K562 (cell line): Measurements from ENCODE around the gene CHRNG. TPM values are rescaled to one million over a fixed set of nuclear protein-coding genes. Genes with fewer than 3 reads are reported as not detected.

Experiments
- HNRNPL ChIP-seq: fragments of 200-400 bp; formaldehyde crosslinking; IDR thresholded peaks from 2 replicates; pipeline ENCODE4 v1.6.1; 2017; ENCODE audit warnings: low read depth, mild to moderate bottlenecking, low read length
- YY1 ChIP-seq, 3 experiments: IDR thresholded peaks; 2 replicates each; pipeline ENCODE4 v1.6.1; 2011; ENCODE audit warnings: low read length in 2 of 3, mild to moderate bottlenecking in 2 of 3, moderate library complexity in 2 of 3, borderline replicate concordance in 1 of 3, control low read depth in 1 of 3, low read depth in 1 of 3; ENCODE audit not compliant: insufficient read depth in 3 of 3, insufficient replicate concordance in 2 of 3, control insufficient read depth in 1 of 3, insufficient read length in 1 of 3; ENCODE audit errors: extremely low read depth in 1 of 3
- polyA plus RNA-seq, 8 experiments: library from polyadenylated mRNA; depleted of rRNA in 4 of 8; stranded (reverse) in 5 of 8; unstranded in 3 of 8; fragments of >200 nt; fragmentation: Nextera tagmentation in 2 of 8; fragmentation: Illumina TruSeq in 1 of 8; extraction: Ambion mirVana in 2 of 8; extraction: Trizol in 1 of 8; gene quantifications; 2 replicates each; pipeline versions ENCODE4 v1.2.1 to v1.2.3, GENCODE V29; 2011 to 2014; ENCODE audit warnings: inconsistent platforms in 1 of 8, missing spikeins in 1 of 8
- total RNA-seq, 7 experiments: library from RNA; depleted of rRNA in 6 of 7; stranded (reverse); fragments of >200 nt in 6 of 7; fragmentation: Illumina TruSeq in 2 of 7; extraction: Trizol in 2 of 7; gene quantifications; 2 replicates each; pipeline versions ENCODE4 v1.2.1 to v1.2.3, GENCODE V29; 2011 to 2021; ENCODE audit warnings: low replicate concordance in 1 of 7
- TF ChIP-seq, protein P1 (sequence below), 3 experiments: IDR thresholded peaks in 2 of 3; conservative IDR thresholded peaks in 1 of 3; 2 replicates each; pipeline ENCODE4 v1.5.1; 2011 to 2012; ENCODE audit warnings: low read length in 3 of 3, mild to moderate bottlenecking in 3 of 3, control low read depth in 2 of 3, improper control_type of control experiment in 1 of 3, inconsistent platforms in 1 of 3, low read depth in 1 of 3, mixed read lengths in 1 of 3, moderate library complexity in 1 of 3; ENCODE audit not compliant: insufficient read depth in 2 of 3
- TF ChIP-seq, protein P2 (sequence below), 2 experiments: fragments of 450-650 bp; formaldehyde crosslinking in 1 of 2; IDR thresholded peaks; 2 replicates each; pipeline versions ENCODE4 v1.4.0 to v1.6.1; 2014 to 2020; ENCODE audit warnings: mild to moderate bottlenecking in 2 of 2, borderline replicate concordance in 1 of 2, low read depth in 1 of 2

Gene CHRNG
- total and polyA plus RNA-seq, 9 of the 15 experiments (the other 6 are each of a cell fraction or from before 2014, with no cell fraction given), result not detected

DNA sequence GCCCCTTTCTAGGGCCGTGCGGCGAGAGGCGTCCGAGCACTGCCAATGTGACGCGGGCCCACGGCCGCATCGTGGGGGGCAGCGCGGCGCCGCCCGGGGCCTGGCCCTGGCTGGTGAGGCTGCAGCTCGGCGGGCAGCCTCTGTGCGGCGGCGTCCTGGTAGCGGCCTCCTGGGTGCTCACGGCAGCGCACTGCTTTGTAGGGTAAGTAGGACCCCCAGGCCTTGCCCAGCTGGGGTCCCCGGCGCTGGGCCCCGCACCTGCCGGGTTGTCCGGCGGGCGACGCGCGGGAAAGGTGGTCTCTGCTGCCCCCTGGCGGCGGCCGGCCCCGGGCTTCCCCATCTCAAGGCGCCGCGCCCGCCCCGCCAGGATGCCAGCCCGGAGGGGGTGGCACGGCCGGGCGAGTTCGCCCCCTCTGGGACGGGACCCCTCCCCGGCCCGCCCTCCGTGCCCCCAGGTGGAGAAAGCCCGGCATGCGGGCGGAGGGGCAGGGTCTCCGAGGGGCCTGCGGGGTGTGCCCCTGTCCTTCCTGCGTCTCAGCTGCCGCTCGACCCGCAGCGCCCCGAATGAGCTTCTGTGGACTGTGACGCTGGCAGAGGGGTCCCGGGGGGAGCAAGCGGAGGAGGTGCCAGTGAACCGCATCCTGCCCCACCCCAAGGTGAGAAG lies 17.4 kb upstream of the CHRNG start (continued):
- TF ChIP-seq, protein P1, sequence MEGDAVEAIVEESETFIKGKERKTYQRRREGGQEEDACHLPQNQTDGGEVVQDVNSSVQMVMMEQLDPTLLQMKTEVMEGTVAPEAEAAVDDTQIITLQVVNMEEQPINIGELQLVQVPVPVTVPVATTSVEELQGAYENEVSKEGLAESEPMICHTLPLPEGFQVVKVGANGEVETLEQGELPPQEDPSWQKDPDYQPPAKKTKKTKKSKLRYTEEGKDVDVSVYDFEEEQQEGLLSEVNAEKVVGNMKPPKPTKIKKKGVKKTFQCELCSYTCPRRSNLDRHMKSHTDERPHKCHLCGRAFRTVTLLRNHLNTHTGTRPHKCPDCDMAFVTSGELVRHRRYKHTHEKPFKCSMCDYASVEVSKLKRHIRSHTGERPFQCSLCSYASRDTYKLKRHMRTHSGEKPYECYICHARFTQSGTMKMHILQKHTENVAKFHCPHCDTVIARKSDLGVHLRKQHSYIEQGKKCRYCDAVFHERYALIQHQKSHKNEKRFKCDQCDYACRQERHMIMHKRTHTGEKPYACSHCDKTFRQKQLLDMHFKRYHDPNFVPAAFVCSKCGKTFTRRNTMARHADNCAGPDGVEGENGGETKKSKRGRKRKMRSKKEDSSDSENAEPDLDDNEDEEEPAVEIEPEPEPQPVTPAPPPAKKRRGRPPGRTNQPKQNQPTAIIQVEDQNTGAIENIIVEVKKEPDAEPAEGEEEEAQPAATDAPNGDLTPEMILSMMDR (IDR thresholded peaks at IDR 0.05 in 2 of 3, conservative IDR thresholded peaks at IDR 0.05 in 1 of 3; ENCODE audit: insufficient read depth in 2 of 3, low read depth in 1 of 3, low read length in 3 of 3), result peak; percentile 39 to 72 (median 66); a peak in 5 of 6 replicates
- TF ChIP-seq YY1 (IDR thresholded peaks at IDR 0.05; ENCODE audit: borderline replicate concordance in 1 of 3, control insufficient read depth in 1 of 3, extremely low read depth in 1 of 3, insufficient read depth in 3 of 3, insufficient read length in 1 of 3, insufficient replicate concordance in 2 of 3, low read depth in 1 of 3, low read length in 2 of 3), result no peak
- peak; percentile 81; the same call in 1 of the 2 replicates for TF ChIP-seq HNRNPL
- TF ChIP-seq, protein P2, sequence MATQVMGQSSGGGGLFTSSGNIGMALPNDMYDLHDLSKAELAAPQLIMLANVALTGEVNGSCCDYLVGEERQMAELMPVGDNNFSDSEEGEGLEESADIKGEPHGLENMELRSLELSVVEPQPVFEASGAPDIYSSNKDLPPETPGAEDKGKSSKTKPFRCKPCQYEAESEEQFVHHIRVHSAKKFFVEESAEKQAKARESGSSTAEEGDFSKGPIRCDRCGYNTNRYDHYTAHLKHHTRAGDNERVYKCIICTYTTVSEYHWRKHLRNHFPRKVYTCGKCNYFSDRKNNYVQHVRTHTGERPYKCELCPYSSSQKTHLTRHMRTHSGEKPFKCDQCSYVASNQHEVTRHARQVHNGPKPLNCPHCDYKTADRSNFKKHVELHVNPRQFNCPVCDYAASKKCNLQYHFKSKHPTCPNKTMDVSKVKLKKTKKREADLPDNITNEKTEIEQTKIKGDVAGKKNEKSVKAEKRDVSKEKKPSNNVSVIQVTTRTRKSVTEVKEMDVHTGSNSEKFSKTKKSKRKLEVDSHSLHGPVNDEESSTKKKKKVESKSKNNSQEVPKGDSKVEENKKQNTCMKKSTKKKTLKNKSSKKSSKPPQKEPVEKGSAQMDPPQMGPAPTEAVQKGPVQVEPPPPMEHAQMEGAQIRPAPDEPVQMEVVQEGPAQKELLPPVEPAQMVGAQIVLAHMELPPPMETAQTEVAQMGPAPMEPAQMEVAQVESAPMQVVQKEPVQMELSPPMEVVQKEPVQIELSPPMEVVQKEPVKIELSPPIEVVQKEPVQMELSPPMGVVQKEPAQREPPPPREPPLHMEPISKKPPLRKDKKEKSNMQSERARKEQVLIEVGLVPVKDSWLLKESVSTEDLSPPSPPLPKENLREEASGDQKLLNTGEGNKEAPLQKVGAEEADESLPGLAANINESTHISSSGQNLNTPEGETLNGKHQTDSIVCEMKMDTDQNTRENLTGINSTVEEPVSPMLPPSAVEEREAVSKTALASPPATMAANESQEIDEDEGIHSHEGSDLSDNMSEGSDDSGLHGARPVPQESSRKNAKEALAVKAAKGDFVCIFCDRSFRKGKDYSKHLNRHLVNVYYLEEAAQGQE (IDR thresholded peaks at IDR 0.05; ENCODE audit: borderline replicate concordance), result peak; percentile 50; the same call in 1 of the 2 replicates
- TF ChIP-seq, protein P2 (CRISPR knock-in tag; IDR thresholded peaks at IDR 0.05; ENCODE audit: low read depth), result no peak
